ENCODE data around the gene CCDC146. TPM values are rescaled to one million over a fixed set of nuclear protein-coding genes. Genes with fewer than 3 reads are reported as not detected.
A peak's percentile ranks its signal among the peaks of the same experiment; 100 is the strongest.
"Not testable (repeated sequence)": the region's sequence is repeated elsewhere in the genome, so short reads cannot be mapped to it uniquely, and the experiment has no call there.

Gene CCDC146
- total RNA-seq, 2 donors from 2014 or later, result 4.7 to 6.8 TPM

- ATAC-seq (peak; percentile 88 to 90), DNase-seq (no peak)
- intact Hi-C loops (cut with DNase I), result no loop called here
Observed at GRCh38 chr7:77269360-77270093, 147.1 kb downstream of the CCDC146 start.

- intact Hi-C loops (cut with DNase I), result no loop called here
- no peak for DNase-seq
- peak; percentile 15 to 47 for ATAC-seq
Observed at GRCh38 chr7:77270094-77270480, 147.7 kb downstream of the CCDC146 start.

GRCh38 chr7:77271766-77272165 is 149.4 kb downstream of the CCDC146 start:
- DNase-seq (no peak), ATAC-seq (no peak)
- intact Hi-C loops (cut with DNase I), result no loop called here

GRCh38 chr7:77275663-77276062 is 153.2 kb downstream of the CCDC146 start:
- peak; percentile 37 to 50 for ATAC-seq
- intact Hi-C loops (cut with DNase I), result not testable (repeated sequence)

GRCh38 chr7:77276120-77276519 is 153.7 kb downstream of the CCDC146 start:
- no peak for DNase-seq
- ATAC-seq, result no peak
- intact Hi-C loops (cut with DNase I), result no loop called here

More at GRCh38 chr7:77275663-77276062, 153.2 kb downstream of the CCDC146 start:
- not testable (repeated sequence) for DNase-seq

GRCh38 chr7:77281780-77282478 is 159.5 kb downstream of the CCDC146 start:
- DNase-seq, result no peak
- ATAC-seq, result peak; percentile 78 to 89
- intact Hi-C loops (cut with DNase I), result no loop called here

GRCh38 chr7:77282897-77283296 is 160.5 kb downstream of the CCDC146 start:
- intact Hi-C loops (cut with DNase I), result no loop called here
- ATAC-seq, result peak; percentile 55 to 56
- DNase-seq, result no peak

- ATAC-seq, result no peak
- intact Hi-C loops (cut with DNase I), result no loop called here
- no peak for DNase-seq
Observed at GRCh38 chr7:77284005-77284404, 161.6 kb downstream of the CCDC146 start.

GRCh38 chr7:77284616-77285015 is 162.2 kb downstream of the CCDC146 start:
- intact Hi-C loops (cut with DNase I), result no loop called here
- ATAC-seq (no peak), DNase-seq (no peak)

GRCh38 chr7:77288676-77289320 is 166.4 kb downstream of the CCDC146 start:
- intact Hi-C loops (cut with DNase I), result no loop called here
- DNase-seq (no peak), ATAC-seq (no peak)

GRCh38 chr7:77289387-77289786 is 167.0 kb downstream of the CCDC146 start:
- DNase-seq, result no peak
- intact Hi-C loops (cut with DNase I), result no loop called here
- ATAC-seq, result no peak

GRCh38 chr7:77290425-77290824 is 168.0 kb downstream of the CCDC146 start:
- intact Hi-C loops (cut with DNase I), result no loop called here
- DNase-seq, result no peak
- ATAC-seq, result no peak

GRCh38 chr7:77293046-77293445 is 170.6 kb downstream of the CCDC146 start:
- ATAC-seq, result no peak
- intact Hi-C loops (cut with DNase I), result no loop called here

GRCh38 chr7:77295549-77295948 is 173.1 kb downstream of the CCDC146 start:
- intact Hi-C loops (cut with DNase I), result no loop called here
- DNase-seq (no peak), ATAC-seq (no peak)

More at GRCh38 chr7:77293046-77293445, 170.6 kb downstream of the CCDC146 start:
- DNase-seq, result no peak

- DNase-seq (no peak), ATAC-seq (no peak)
- intact Hi-C loops (cut with DNase I), result no loop called here
Observed at GRCh38 chr7:77306231-77307067, 184.0 kb downstream of the CCDC146 start.

GRCh38 chr7:77308792-77309191 is 186.4 kb downstream of the CCDC146 start:
- ATAC-seq, result peak in 1 of 2 donors; percentile 55
- DNase-seq, result no peak
- intact Hi-C loops (cut with DNase I), result no loop called here

- intact Hi-C loops (cut with DNase I), result no loop called here
- ATAC-seq, result no peak
- no peak for DNase-seq
Observed at GRCh38 chr7:77309714-77310220, 187.4 kb downstream of the CCDC146 start.

GRCh38 chr7:77310982-77311381 is 188.6 kb downstream of the CCDC146 start:
- DNase-seq (no peak), ATAC-seq (no peak)
- intact Hi-C loops (cut with DNase I), result no loop called here

- ATAC-seq (peak; percentile 25 to 75), DNase-seq (no peak)
Observed at GRCh38 chr7:77313085-77313484, 190.7 kb downstream of the CCDC146 start.

More at GRCh38 chr7:77313085-77313484, 190.7 kb downstream of the CCDC146 start:
- intact Hi-C loops (cut with DNase I), result no loop called here

Data from left cardiac atrium (tissue), 4 donors.